H9 (cell line): Measurements from ENCODE around the gene POFUT2. TPM values are rescaled to one million over a fixed set of nuclear protein-coding genes. Genes with fewer than 3 reads are reported as not detected.
A peak's percentile ranks its signal among the peaks of the same experiment; 100 is the strongest.

Experiments used
- DNase-seq: peaks from one replicate; pipeline ENCODE4 v3.0.0-alpha.2; 2017
- H2AFZ ChIP-seq: one replicate; pipeline ENCODE4 v1.6.1; 2013; ENCODE audit warnings: mild to moderate bottlenecking, low read length, control low read depth, moderate library complexity
- H2AK5ac ChIP-seq: 2 replicates; pipeline ENCODE4 v1.6.1; 2013; ENCODE audit warnings: low read length, control low read depth, mixed read lengths; ENCODE audit not compliant: insufficient read length
- H2BK120ac ChIP-seq: one replicate; pipeline ENCODE4 v1.6.1; 2013; ENCODE audit warnings: low read depth, mild to moderate bottlenecking, low read length, control low read depth, inconsistent platforms; ENCODE audit not compliant: poor library complexity, severe bottlenecking
- H2BK12ac ChIP-seq: 2 replicates; pipeline ENCODE4 v1.6.1; 2013; ENCODE audit warnings: low read length, control low read depth, mixed read lengths, low read depth; ENCODE audit not compliant: insufficient read length
- H2BK15ac ChIP-seq: 2 replicates; pipeline ENCODE4 v1.6.1; 2013; ENCODE audit warnings: low read depth, low read length, control low read depth
- H2BK20ac ChIP-seq: one replicate; pipeline ENCODE4 v1.6.1; 2013; ENCODE audit warnings: low read depth, mild to moderate bottlenecking, low read length, control low read depth, inconsistent platforms; ENCODE audit not compliant: poor library complexity, severe bottlenecking
- H2BK5ac ChIP-seq: 2 replicates; pipeline ENCODE4 v1.6.1; 2013; ENCODE audit warnings: low read length, control low read depth, mixed read lengths; ENCODE audit not compliant: insufficient read length
- H3K14ac ChIP-seq: 2 replicates; pipeline ENCODE4 v1.6.1; 2013; ENCODE audit warnings: low read length, control low read depth; ENCODE audit not compliant: insufficient read depth
- H3K18ac ChIP-seq: 2 replicates; pipeline ENCODE4 v1.6.1; 2013; ENCODE audit warnings: low read depth, mild to moderate bottlenecking, mixed read lengths, low read length, control low read depth; ENCODE audit not compliant: insufficient read length
- H3K23ac ChIP-seq: 2 replicates; pipeline ENCODE4 v1.6.1; 2013; ENCODE audit warnings: low read length, control low read depth, mixed read lengths, low read depth; ENCODE audit not compliant: insufficient read length
- H3K23me2 ChIP-seq: 2 replicates; pipeline ENCODE4 v1.6.1; 2013; ENCODE audit warnings: low read depth, mild to moderate bottlenecking, mixed read lengths, low read length, control low read depth; ENCODE audit not compliant: insufficient read length, poor library complexity, severe bottlenecking
- H3K27ac ChIP-seq: 2 replicates; pipeline ENCODE4 v1.5.1; 2013; ENCODE audit warnings: low read length, control low read depth, mixed read lengths, low read depth; ENCODE audit not compliant: insufficient read length
- H3K27me3 ChIP-seq: 2 replicates; pipeline ENCODE4 v1.6.1; 2013; ENCODE audit warnings: low read length, control low read depth, inconsistent platforms; ENCODE audit not compliant: insufficient read depth
- H3K4ac ChIP-seq: 2 replicates; pipeline ENCODE4 v1.6.1; 2013; ENCODE audit warnings: low read depth, mild to moderate bottlenecking, control low read depth, inconsistent platforms, low read length, moderate library complexity
- H3K4me1 ChIP-seq: 2 replicates; pipeline ENCODE4 v1.6.1; 2013; ENCODE audit warnings: low read length, control low read depth, inconsistent platforms; ENCODE audit not compliant: insufficient read depth
- H3K4me2 ChIP-seq: 2 replicates; pipeline ENCODE4 v1.6.1; 2013; ENCODE audit warnings: low read length, control low read depth, mixed read lengths; ENCODE audit not compliant: insufficient read length, insufficient read depth
- H3K56ac ChIP-seq: 2 replicates; pipeline ENCODE4 v1.6.1; 2013; ENCODE audit warnings: low read depth, mild to moderate bottlenecking, mixed read lengths, low read length, control low read depth; ENCODE audit not compliant: insufficient read length
- H3K79me1 ChIP-seq: 2 replicates; pipeline ENCODE4 v1.6.1; 2013; ENCODE audit warnings: low read depth, mild to moderate bottlenecking, moderate library complexity, low read length, control low read depth, inconsistent platforms; ENCODE audit not compliant: insufficient read depth, poor library complexity, severe bottlenecking
- H3K79me2 ChIP-seq: 2 replicates; pipeline ENCODE4 v1.6.1; 2013; ENCODE audit warnings: low read length, control low read depth, inconsistent platforms; ENCODE audit not compliant: insufficient read depth
- H3K9ac ChIP-seq: 2 replicates; pipeline ENCODE4 v1.6.1; 2013; ENCODE audit warnings: low read length, control low read depth, mixed read lengths; ENCODE audit not compliant: insufficient read length; ENCODE audit errors: extremely low read depth
- H3K9me3 ChIP-seq: one replicate; pipeline ENCODE4 v1.6.1; 2013; ENCODE audit warnings: low read depth, low read length, inconsistent platforms; ENCODE audit not compliant: control insufficient read depth
- H3T11ph ChIP-seq: one replicate; pipeline ENCODE4 v1.6.1; 2013; ENCODE audit warnings: mild to moderate bottlenecking, low read length, control low read depth, inconsistent platforms
- H4K20me1 ChIP-seq: one replicate; pipeline ENCODE4 v1.6.1; 2013; ENCODE audit not compliant: control insufficient read depth, insufficient read length, insufficient read depth
- H4K5ac ChIP-seq: 2 replicates; pipeline ENCODE4 v1.6.1; 2013; ENCODE audit warnings: low read depth, mild to moderate bottlenecking, mixed read lengths, low read length, control low read depth; ENCODE audit not compliant: insufficient read length
- H4K8ac ChIP-seq: replicated peaks from 2 replicates; pipeline ENCODE4 v1.6.1; 2013; ENCODE audit warnings: low read length, control low read depth, mixed read lengths, low read depth; ENCODE audit not compliant: insufficient read length
- H4K91ac ChIP-seq: 2 replicates; pipeline ENCODE4 v1.6.1; 2013; ENCODE audit warnings: low read depth, mild to moderate bottlenecking, moderate library complexity, mixed read lengths, low read length, control low read depth; ENCODE audit not compliant: insufficient read length
- H3K27ac Mint-ChIP-seq, 3 experiments: 2 replicates in 2 of 3; 3 replicates in 1 of 3; pipeline ENCODE4 v1.8.0; 2020 to 2021; ENCODE audit warnings: mixed read lengths in 3 of 3, mild to moderate bottlenecking in 1 of 3, moderate library complexity in 1 of 3
- H3K27me3 Mint-ChIP-seq: 2 replicates; pipeline ENCODE4 v1.8.0; 2021; ENCODE audit warnings: low read depth, mild to moderate bottlenecking, moderate library complexity, mixed read lengths
- H3K36me3 Mint-ChIP-seq, 3 experiments: 2 replicates in 2 of 3; 3 replicates in 1 of 3; pipeline ENCODE4 v1.8.0; 2020 to 2021; ENCODE audit warnings: low read depth in 3 of 3, mixed read lengths in 3 of 3; ENCODE audit not compliant: insufficient read depth in 1 of 3
- H3K4me1 Mint-ChIP-seq, 2 experiments: 2 replicates each; pipeline ENCODE4 v1.8.0; 2020; ENCODE audit warnings: mixed read lengths in 2 of 2
- H3K4me3 Mint-ChIP-seq, 2 experiments: 2 replicates in 1 of 2; 3 replicates in 1 of 2; pipeline ENCODE4 v1.8.0; 2020 to 2021; ENCODE audit warnings: mild to moderate bottlenecking in 2 of 2, mixed read lengths in 2 of 2, moderate library complexity in 1 of 2
- H3K9me3 Mint-ChIP-seq, 2 experiments: 2 replicates in 1 of 2; 3 replicates in 1 of 2; pipeline ENCODE4 v1.8.0; 2020; ENCODE audit warnings: mild to moderate bottlenecking in 2 of 2, mixed read lengths in 2 of 2, moderate library complexity in 1 of 2
- WGBS: extraction: QIAGEN DNeasy Blood & Tissue Kit; methylation state at CpG from one replicate; pipeline ENCODE4 v1.1.7; 2013; ENCODE audit warnings: missing lambda C conversion rate, low lambda C conversion rate, mixed read lengths; ENCODE audit not compliant: insufficient read length; ENCODE audit errors: extremely low coverage; 5-methylcytosine and 5-hydroxymethylcytosine counted together
- total RNA-seq: library from RNA; stranded (reverse); gene quantifications from 2 replicates; pipeline ENCODE4 v1.2.1, GENCODE V29; 2021
- TF ChIP-seq, protein P1 (sequence below): fragments of 200-600 bp; sonication (generic); conservative IDR thresholded peaks from 3 replicates; pipeline ENCODE4 v1.8.0; 2021; ENCODE audit warnings: antibody characterized with exemption, mild to moderate bottlenecking

The POFUT2 gene
- total RNA-seq, 1 experiment from 2014 or later: 34.8 TPM

DNA sequence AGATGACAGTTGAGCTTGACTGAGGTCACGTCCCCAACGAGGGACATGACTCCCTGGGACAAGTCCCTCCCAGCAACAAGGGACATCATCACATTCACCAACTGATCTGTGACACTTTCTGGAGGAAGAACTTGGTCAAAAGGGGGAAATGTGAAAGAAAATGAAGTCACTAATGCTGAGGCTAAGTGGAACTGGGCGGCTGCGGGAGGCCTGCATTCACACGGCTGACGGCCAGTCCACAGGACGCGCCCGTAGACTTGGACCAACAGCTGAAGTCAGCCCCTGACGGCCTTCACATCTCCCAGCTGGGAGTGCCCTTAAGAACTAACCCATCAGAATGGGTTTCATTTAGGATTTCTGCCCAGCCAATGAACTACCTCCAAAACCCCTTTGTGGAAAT, 26.6 kb downstream of the POFUT2 start:
- no peaks in the 10 kb centered on the region for H3K9me3 ChIP-seq
- no peaks in the 10 kb centered on the region for H3K4me1 ChIP-seq
- H2AFZ ChIP-seq: no peak overlapping the region
- H4K20me1 ChIP-seq: no peaks in the 10 kb centered on the region
- no peak overlapping the region for H2BK12ac ChIP-seq
- H4K8ac ChIP-seq: no peak overlapping the region
- H4K91ac ChIP-seq: no peak overlapping the region
- no peaks in the 10 kb centered on the region for H3K79me2 ChIP-seq
- H3K27ac ChIP-seq: no peak overlapping the region
- Mint-ChIP-seq H3K36me3 (peaks cover 18 to 37% (median 31%) of the 10 kb centered on the region in 3 experiments), H3K4me1 (peaks cover 0 to 8% of the 10 kb centered on the region in 2 experiments; a peak in 1 of 4 replicates), H3K27me3 (peaks cover 3% of the 10 kb centered on the region), H3K4me3 (no peak overlapping the region), H3K27ac (no peak overlapping the region), H3K9me3 (no peaks in the 10 kb centered on the region; a peak in 1 of 5 replicates)
- no peak overlapping the region for H3K56ac ChIP-seq
- no peak overlapping the region for H2BK120ac ChIP-seq
- DNase-seq: peak; percentile 19
- H2BK5ac ChIP-seq: no peak overlapping the region
- H3K9ac ChIP-seq: no peak overlapping the region
- H4K5ac ChIP-seq: no peak overlapping the region
- H3K4ac ChIP-seq: no peak overlapping the region
- no peak overlapping the region for H3K18ac ChIP-seq
- no peaks in the 10 kb centered on the region for H3K79me1 ChIP-seq
- no peak overlapping the region for H3K4me2 ChIP-seq
- no peak overlapping the region for H3K23ac ChIP-seq
- no peaks in the 10 kb centered on the region for H3K27me3 ChIP-seq
- H2BK15ac ChIP-seq: no peak overlapping the region
- WGBS: no CpG with 5 or more reads among the region's 10 CpGs
- H3T11ph ChIP-seq: no peak overlapping the region
- no peak overlapping the region for H3K14ac ChIP-seq
- no peaks in the 10 kb centered on the region for H3K23me2 ChIP-seq
- TF ChIP-seq, protein P1, sequence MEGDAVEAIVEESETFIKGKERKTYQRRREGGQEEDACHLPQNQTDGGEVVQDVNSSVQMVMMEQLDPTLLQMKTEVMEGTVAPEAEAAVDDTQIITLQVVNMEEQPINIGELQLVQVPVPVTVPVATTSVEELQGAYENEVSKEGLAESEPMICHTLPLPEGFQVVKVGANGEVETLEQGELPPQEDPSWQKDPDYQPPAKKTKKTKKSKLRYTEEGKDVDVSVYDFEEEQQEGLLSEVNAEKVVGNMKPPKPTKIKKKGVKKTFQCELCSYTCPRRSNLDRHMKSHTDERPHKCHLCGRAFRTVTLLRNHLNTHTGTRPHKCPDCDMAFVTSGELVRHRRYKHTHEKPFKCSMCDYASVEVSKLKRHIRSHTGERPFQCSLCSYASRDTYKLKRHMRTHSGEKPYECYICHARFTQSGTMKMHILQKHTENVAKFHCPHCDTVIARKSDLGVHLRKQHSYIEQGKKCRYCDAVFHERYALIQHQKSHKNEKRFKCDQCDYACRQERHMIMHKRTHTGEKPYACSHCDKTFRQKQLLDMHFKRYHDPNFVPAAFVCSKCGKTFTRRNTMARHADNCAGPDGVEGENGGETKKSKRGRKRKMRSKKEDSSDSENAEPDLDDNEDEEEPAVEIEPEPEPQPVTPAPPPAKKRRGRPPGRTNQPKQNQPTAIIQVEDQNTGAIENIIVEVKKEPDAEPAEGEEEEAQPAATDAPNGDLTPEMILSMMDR: no peak
- no peak overlapping the region for H2AK5ac ChIP-seq
- no peak overlapping the region for H2BK20ac ChIP-seq
